ENCODE results near the gene THAP9.

DNA sequence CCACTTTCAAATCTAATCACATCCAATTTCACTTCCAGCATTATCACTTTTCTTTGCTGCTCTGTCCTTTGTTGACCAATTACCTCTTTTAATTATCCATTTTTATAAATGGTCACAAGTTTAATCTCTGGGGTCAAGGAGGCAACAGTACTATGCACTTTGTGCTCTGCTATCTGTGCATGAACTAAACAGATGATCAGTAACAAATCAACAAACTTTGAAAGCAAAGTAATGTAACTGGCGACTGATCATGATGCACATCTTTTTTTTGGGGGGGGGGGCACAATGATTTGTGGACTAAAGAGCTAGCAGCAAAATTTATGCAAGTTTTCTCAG, 8.1 kb upstream of the THAP9 start:
- TF ChIP-seq, protein P1, sequence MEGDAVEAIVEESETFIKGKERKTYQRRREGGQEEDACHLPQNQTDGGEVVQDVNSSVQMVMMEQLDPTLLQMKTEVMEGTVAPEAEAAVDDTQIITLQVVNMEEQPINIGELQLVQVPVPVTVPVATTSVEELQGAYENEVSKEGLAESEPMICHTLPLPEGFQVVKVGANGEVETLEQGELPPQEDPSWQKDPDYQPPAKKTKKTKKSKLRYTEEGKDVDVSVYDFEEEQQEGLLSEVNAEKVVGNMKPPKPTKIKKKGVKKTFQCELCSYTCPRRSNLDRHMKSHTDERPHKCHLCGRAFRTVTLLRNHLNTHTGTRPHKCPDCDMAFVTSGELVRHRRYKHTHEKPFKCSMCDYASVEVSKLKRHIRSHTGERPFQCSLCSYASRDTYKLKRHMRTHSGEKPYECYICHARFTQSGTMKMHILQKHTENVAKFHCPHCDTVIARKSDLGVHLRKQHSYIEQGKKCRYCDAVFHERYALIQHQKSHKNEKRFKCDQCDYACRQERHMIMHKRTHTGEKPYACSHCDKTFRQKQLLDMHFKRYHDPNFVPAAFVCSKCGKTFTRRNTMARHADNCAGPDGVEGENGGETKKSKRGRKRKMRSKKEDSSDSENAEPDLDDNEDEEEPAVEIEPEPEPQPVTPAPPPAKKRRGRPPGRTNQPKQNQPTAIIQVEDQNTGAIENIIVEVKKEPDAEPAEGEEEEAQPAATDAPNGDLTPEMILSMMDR (conservative IDR thresholded peaks at IDR 0.05; ENCODE audit: low read length), result no peak
- no peak for TF ChIP-seq EZH2phosphoT487 (IDR thresholded peaks at IDR 0.05; ENCODE audit: borderline replicate concordance, low read depth, low read length)
